DND-41 (cell line): ENCODE data around the gene CLDN20.

Experiments
- ATAC-seq: fragments of 200-7000 bp; cut with Tn5 transposase; 3 replicates; pipeline ENCODE4 v1.9.1; 2021; ENCODE audit warnings: low read depth; ENCODE audit not compliant: insufficient read depth
- DNase-seq: peaks from one replicate; pipeline ENCODE4 v3.0.0-alpha.2; 2020
- H2AFZ ChIP-seq: 2 replicates; pipeline ENCODE4 v1.6.0; 2012; ENCODE audit warnings: low read depth, low read length
- H3K27ac ChIP-seq: 2 replicates; pipeline ENCODE4 v1.5.1; 2012; ENCODE audit warnings: low read length, inconsistent platforms
- H3K27me3 ChIP-seq: fragments of 200-600 bp; sonication (generic); 2 replicates; pipeline ENCODE4 v1.6.0; 2012; ENCODE audit warnings: low read length, mild to moderate bottlenecking, inconsistent platforms; ENCODE audit not compliant: insufficient read depth, poor library complexity
- H3K36me3 ChIP-seq: 2 replicates; pipeline ENCODE4 v1.5.1; 2012; ENCODE audit warnings: low read length, inconsistent platforms; ENCODE audit not compliant: insufficient read depth
- H3K4me1 ChIP-seq: 2 replicates; pipeline ENCODE4 v1.5.1; 2012; ENCODE audit warnings: mild to moderate bottlenecking, low read length; ENCODE audit not compliant: insufficient read depth
- H3K4me2 ChIP-seq: 2 replicates; pipeline ENCODE4 v1.6.0; 2012; ENCODE audit warnings: mild to moderate bottlenecking, moderate library complexity, low read length, inconsistent platforms; ENCODE audit not compliant: insufficient read depth
- H3K4me3 ChIP-seq, 2 experiments: fragments of 200-600 bp in 1 of 2; shearing (Covaris generic) in 1 of 2; 2 replicates each; pipeline ENCODE4 v1.5.1; 2012 to 2016; ENCODE audit warnings: inconsistent platforms in 2 of 2, low read length in 2 of 2, mild to moderate bottlenecking in 2 of 2, low read depth in 1 of 2, moderate library complexity in 1 of 2
- H3K79me2 ChIP-seq: 2 replicates; pipeline ENCODE4 v1.6.0; 2012; ENCODE audit warnings: low read length, inconsistent platforms; ENCODE audit not compliant: insufficient read depth
- H3K9ac ChIP-seq: 2 replicates; pipeline ENCODE4 v1.6.0; 2012; ENCODE audit warnings: low read depth, mild to moderate bottlenecking, inconsistent platforms, low read length, moderate library complexity
- H3K9me3 ChIP-seq: 2 replicates; pipeline ENCODE4 v1.5.1; 2012; ENCODE audit warnings: low read length, moderate library complexity, mild to moderate bottlenecking, inconsistent platforms; ENCODE audit not compliant: insufficient read depth, severe bottlenecking
- H4K20me1 ChIP-seq: 2 replicates; pipeline ENCODE4 v1.6.0; 2012; ENCODE audit warnings: low read length; ENCODE audit not compliant: insufficient read depth
- EZH2 ChIP-seq: IDR thresholded peaks from 3 replicates; pipeline ENCODE4 v1.6.1; 2012; ENCODE audit warnings: borderline replicate concordance, low read depth, mild to moderate bottlenecking, moderate library complexity, low read length, inconsistent platforms; ENCODE audit not compliant: severe bottlenecking
- TF ChIP-seq, protein P1 (sequence below): IDR thresholded peaks from 2 replicates; pipeline ENCODE4 v1.5.1; 2012; ENCODE audit warnings: borderline replicate concordance, low read length, moderate library complexity, mild to moderate bottlenecking; ENCODE audit not compliant: poor library complexity, severe bottlenecking; ENCODE audit errors: extremely low read depth

The CLDN20 gene

GRCh38 chr6:155256122-155256795 is 7.6 kb upstream of the CLDN20 start:
- H2AFZ ChIP-seq: no peak overlapping the region
- no peaks in the 10 kb centered on the region for H3K9me3 ChIP-seq
- no peak overlapping the region for H3K4me3 ChIP-seq
- H4K20me1 ChIP-seq: 0 out of 2 replicates have a peak, but pooled peaks cover 2% of the 10 kb centered on the region
- ATAC-seq (no peak), DNase-seq (no peak)
- no peaks in the 10 kb centered on the region for H3K27me3 ChIP-seq
- H3K79me2 ChIP-seq: no peaks in the 10 kb centered on the region
- peaks cover 72% of the 10 kb centered on the region for H3K36me3 ChIP-seq
- H3K4me2 ChIP-seq: no peak overlapping the region
- H3K27ac ChIP-seq: no peak overlapping the region
- no peaks in the 10 kb centered on the region for H3K4me1 ChIP-seq
- no peak for TF ChIP-seq EZH2
- TF ChIP-seq, protein P1, sequence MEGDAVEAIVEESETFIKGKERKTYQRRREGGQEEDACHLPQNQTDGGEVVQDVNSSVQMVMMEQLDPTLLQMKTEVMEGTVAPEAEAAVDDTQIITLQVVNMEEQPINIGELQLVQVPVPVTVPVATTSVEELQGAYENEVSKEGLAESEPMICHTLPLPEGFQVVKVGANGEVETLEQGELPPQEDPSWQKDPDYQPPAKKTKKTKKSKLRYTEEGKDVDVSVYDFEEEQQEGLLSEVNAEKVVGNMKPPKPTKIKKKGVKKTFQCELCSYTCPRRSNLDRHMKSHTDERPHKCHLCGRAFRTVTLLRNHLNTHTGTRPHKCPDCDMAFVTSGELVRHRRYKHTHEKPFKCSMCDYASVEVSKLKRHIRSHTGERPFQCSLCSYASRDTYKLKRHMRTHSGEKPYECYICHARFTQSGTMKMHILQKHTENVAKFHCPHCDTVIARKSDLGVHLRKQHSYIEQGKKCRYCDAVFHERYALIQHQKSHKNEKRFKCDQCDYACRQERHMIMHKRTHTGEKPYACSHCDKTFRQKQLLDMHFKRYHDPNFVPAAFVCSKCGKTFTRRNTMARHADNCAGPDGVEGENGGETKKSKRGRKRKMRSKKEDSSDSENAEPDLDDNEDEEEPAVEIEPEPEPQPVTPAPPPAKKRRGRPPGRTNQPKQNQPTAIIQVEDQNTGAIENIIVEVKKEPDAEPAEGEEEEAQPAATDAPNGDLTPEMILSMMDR: no peak
- H3K9ac ChIP-seq: no peak overlapping the region

DNA sequence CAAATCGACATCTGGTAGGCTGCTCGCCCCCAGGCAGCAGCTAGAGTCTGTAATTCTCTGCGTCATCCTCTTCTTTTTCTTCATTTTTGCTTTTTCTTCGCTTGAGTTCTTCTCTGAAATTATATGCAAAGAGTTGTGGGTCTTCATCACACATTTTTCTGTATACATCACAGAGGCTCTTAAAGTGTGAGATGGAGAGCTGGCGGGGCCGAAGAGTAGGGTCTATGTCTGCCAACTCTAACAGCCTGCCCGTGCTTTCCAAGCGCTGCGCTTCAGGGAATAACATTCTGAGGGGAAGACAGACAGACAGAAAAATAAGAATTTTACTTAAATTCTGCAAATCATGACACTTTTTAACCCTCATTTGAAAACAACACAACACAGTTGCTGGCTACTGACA is 6.0 kb upstream of the CLDN20 start:
- no peak for DNase-seq
- H3K4me2 ChIP-seq: no peak overlapping the region
- H3K4me1 ChIP-seq: no peaks in the 10 kb centered on the region
- H3K36me3 ChIP-seq: peaks cover 67% of the 10 kb centered on the region
- no peak overlapping the region for H3K4me3 ChIP-seq
- no peaks in the 10 kb centered on the region for H3K9me3 ChIP-seq
- no peak overlapping the region for H3K27ac ChIP-seq
- H3K79me2 ChIP-seq: no peaks in the 10 kb centered on the region
- no peaks in the 10 kb centered on the region for H3K27me3 ChIP-seq
- no peak overlapping the region for H3K9ac ChIP-seq
- no peak overlapping the region for H2AFZ ChIP-seq
- no peak for ATAC-seq
- no peak for TF ChIP-seq EZH2
- TF ChIP-seq, protein P1: no peak
- H4K20me1 ChIP-seq: 0 out of 2 replicates have a peak, but pooled peaks cover 2% of the 10 kb centered on the region

DNA sequence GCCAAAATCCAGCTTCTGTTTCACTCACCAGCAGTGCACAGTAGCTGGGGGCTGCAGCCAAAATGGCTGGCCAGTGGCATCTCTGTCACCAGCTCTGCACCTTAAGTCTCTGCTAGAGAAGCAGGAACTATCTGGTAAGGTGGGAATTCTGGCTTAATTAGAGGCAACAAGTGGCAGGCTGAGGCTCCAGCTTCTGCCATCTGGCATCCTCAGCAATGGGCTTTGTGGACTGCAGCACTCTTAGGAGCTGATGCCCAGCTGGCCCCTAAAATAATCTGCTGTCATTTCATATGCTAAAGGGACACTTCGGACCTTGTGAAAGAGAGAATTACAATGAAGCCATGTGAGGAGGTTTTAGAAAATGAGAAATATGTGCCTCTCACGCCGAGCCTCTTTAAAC is 4.6 kb upstream of the CLDN20 start:
- DNase-seq: no peak
- H3K27ac ChIP-seq: no peak overlapping the region
- no peak for TF ChIP-seq EZH2
- TF ChIP-seq, protein P1: no peak
- no peak overlapping the region for H3K9ac ChIP-seq
- no peaks in the 10 kb centered on the region for H3K79me2 ChIP-seq
- no peak for ATAC-seq
- H4K20me1 ChIP-seq: 0 out of 2 replicates have a peak, but pooled peaks cover 2% of the 10 kb centered on the region
- no peak overlapping the region for H2AFZ ChIP-seq
- no peaks in the 10 kb centered on the region for H3K9me3 ChIP-seq
- no peak overlapping the region for H3K4me3 ChIP-seq
- no peaks in the 10 kb centered on the region for H3K4me1 ChIP-seq
- H3K4me2 ChIP-seq: no peak overlapping the region
- no peaks in the 10 kb centered on the region for H3K27me3 ChIP-seq
- H3K36me3 ChIP-seq: peaks cover 59% of the 10 kb centered on the region
